Transverse colon (tissue), 4 donors: ENCODE results near the gene CDYL. TPM values are rescaled to one million over a fixed set of nuclear protein-coding genes. Genes with fewer than 3 reads are reported as not detected.

Experiments
- DNase-seq: peaks from one replicate; pipeline ENCODE4 v3.0.0-alpha.2; 2019
- H3K27ac ChIP-seq, 4 donors: fragments of 200-600 bp; sonication (generic); 2 replicates each; pipeline ENCODE4 v1.5.1; 2016 to 2018; ENCODE audit warnings: inconsistent platforms in 4 of 4
- H3K27me3 ChIP-seq: fragments of 200-600 bp; sonication (generic); 2 replicates; pipeline ENCODE4 v1.5.1; 2017; ENCODE audit warnings: inconsistent platforms
- H3K36me3 ChIP-seq, 4 donors: fragments of 200-600 bp; sonication (generic); 2 replicates each; pipeline ENCODE4 v1.5.1; 2017 to 2019; ENCODE audit warnings: inconsistent platforms in 4 of 4
- H3K4me1 ChIP-seq, 4 donors: fragments of 200-600 bp; sonication (generic); 2 replicates each; pipeline ENCODE4 v1.5.1; 2017 to 2020; ENCODE audit warnings: inconsistent platforms in 4 of 4
- H3K4me3 ChIP-seq, 4 donors: fragments of 200-600 bp; sonication (generic); 1 replicate in 1 of 4; 2 replicates in 3 of 4; pipeline versions ENCODE4 v1.5.1 to v1.6.1; 2017 to 2019; ENCODE audit warnings: inconsistent platforms in 4 of 4
- H3K9me3 ChIP-seq, 2 donors: fragments of 200-600 bp; sonication (generic); 2 replicates each; pipeline ENCODE4 v1.5.1; 2017 to 2019; ENCODE audit warnings: inconsistent platforms in 2 of 2
- CTCF ChIP-seq, 5 experiments: fragments of 200-600 bp in 3 of 5; fragments of 450-650 bp in 2 of 5; sonication (generic) in 3 of 5; IDR thresholded peaks; 1 replicate in 2 of 5; 2 replicates in 3 of 5; pipeline ENCODE4 v1.5.1; 2016 to 2017; ENCODE audit warnings: antibody characterized with exemption in 5 of 5, inconsistent platforms in 3 of 5, mild to moderate bottlenecking in 2 of 5, moderate library complexity in 1 of 5
- EP300 ChIP-seq: sonication (generic); formaldehyde crosslinking; IDR thresholded peaks from one replicate; pipeline ENCODE4 v1.6.1; 2017; ENCODE audit warnings: antibody characterized with exemption, low read depth
- POLR2A ChIP-seq: fragments of 450-650 bp; IDR thresholded peaks from one replicate; pipeline ENCODE4 v1.6.1; 2016; ENCODE audit warnings: antibody characterized with exemption, mild to moderate bottlenecking, moderate library complexity
- POLR2AphosphoS5 ChIP-seq, 3 donors: sonication (generic); formaldehyde crosslinking; IDR thresholded peaks; one replicate each; pipeline ENCODE4 v1.6.1; 2016; ENCODE audit warnings: antibody characterized with exemption in 3 of 3
- WGBS, 2 donors: methylation state at CpG; one replicate each; pipeline ENCODE4 v1.1.5; 2018; ENCODE audit warnings: low coverage in 1 of 2; 5-methylcytosine and 5-hydroxymethylcytosine counted together
- in situ Hi-C, 4 donors: fragments of 200-750 bp; cut with MboI; loops; one replicate each; pipeline versions ENCODE4 v1.15.0 to v1.15.1; 2017; ENCODE audit warnings: low sequenced_read_pairs in 3 of 4, low pct_ligation_motif_present in 1 of 4, low pct_unique_long_range_greater_than_20kb in 1 of 4
- intact Hi-C: fragments of 100-400 bp; cut with DNase I; formaldehyde crosslinking; loops from one replicate; pipeline ENCODE4 v1.15.1; 2023; ENCODE audit warnings: low total_unique reads
- total RNA-seq, 4 donors: library from RNA; depleted of rRNA; stranded (reverse); fragments of >200 nt; gene quantifications; one replicate each; pipeline ENCODE4 v1.1.0, GENCODE V29; 2016

The CDYL gene
- total RNA-seq, 4 donors from 2014 or later = 23.6 to 40.8 (median 30.0) TPM

- Histone ChIP-seq H3K27me3 (no peaks in the 10 kb centered on the region), H3K9me3 (no peaks in the 10 kb centered on the region), H3K4me3 (no peak overlapping the region), H3K4me1 (peaks cover 13 to 73% (median 55%) of the 10 kb centered on the region in 4 donors), H3K27ac (peak overlapping the region; percentile 62 to 79 (median 66)), H3K36me3 (no peaks in the 10 kb centered on the region)
- TF ChIP-seq CTCF (IDR thresholded peaks at IDR 0.05) = no peak
- no peak for TF ChIP-seq POLR2A
- TF ChIP-seq EP300 = no peak
- no peak for TF ChIP-seq POLR2AphosphoS5 (IDR thresholded peaks at IDR 0.05)
- intact Hi-C loops (no loop called here), in situ Hi-C loops (no loop called here)
- DNase-seq = peak; percentile 40
- 74 to 75% methylated on average over 9 of the region's 9 CpGs for WGBS, 2 donors
Measured at GRCh38 chr6:4910037-4910760, 134.0 kb downstream of the CDYL start.

- no peaks in the 10 kb centered on the region for H3K9me3 ChIP-seq
- in situ Hi-C loops (no loop called here), intact Hi-C loops (no loop called here)
- no peaks in the 10 kb centered on the region for H3K27me3 ChIP-seq
- H3K27ac ChIP-seq = no peak overlapping the region
- H3K36me3 ChIP-seq = no peaks in the 10 kb centered on the region
- DNase-seq = no peak
- 87 to 93% methylated on average over 3 to 5 of the region's 5 CpGs for WGBS, 2 donors
- H3K4me1 ChIP-seq = peaks cover 8 to 50% (median 33%) of the 10 kb centered on the region in 4 donors
- H3K4me3 ChIP-seq = no peak overlapping the region
- TF ChIP-seq EP300 = no peak
- TF ChIP-seq POLR2AphosphoS5 (IDR thresholded peaks at IDR 0.05) = no peak
- TF ChIP-seq CTCF (IDR thresholded peaks at IDR 0.05) = no peak
- TF ChIP-seq POLR2A = no peak
Measured at GRCh38 chr6:4912559-4912958, 136.4 kb downstream of the CDYL start.

GRCh38 chr6:4913705-4914419, 137.7 kb downstream of the CDYL start:
- TF ChIP-seq CTCF (IDR thresholded peaks at IDR 0.05) (no peak), POLR2A (no peak), EP300 (no peak)
- Histone ChIP-seq H3K36me3 (no peaks in the 10 kb centered on the region), H3K27me3 (no peaks in the 10 kb centered on the region), H3K4me3 (no peak overlapping the region), H3K4me1 (peaks cover 8 to 36% (median 21%) of the 10 kb centered on the region in 4 donors), H3K9me3 (no peaks in the 10 kb centered on the region), H3K27ac (peak overlapping the region in 2 of 4 donors; percentile 28 to 37)
- in situ Hi-C loops = no loop called here
- 70 to 88% methylated on average over 4 to 10 of the region's 10 CpGs for WGBS, 2 donors
- intact Hi-C loops = no loop called here
- DNase-seq = no peak

GRCh38 chr6:4914420-4915159, 138.4 kb downstream of the CDYL start:
- intact Hi-C loops (no loop called here), in situ Hi-C loops (no loop called here)
- Histone ChIP-seq H3K27ac (peak overlapping the region in 1 of 4 donors; percentile 28), H3K9me3 (no peaks in the 10 kb centered on the region), H3K36me3 (no peaks in the 10 kb centered on the region), H3K4me3 (no peak overlapping the region), H3K27me3 (no peaks in the 10 kb centered on the region), H3K4me1 (peaks cover 8 to 29% (median 17%) of the 10 kb centered on the region in 4 donors)
- WGBS, 2 donors = 65 to 90% methylated on average over 2 to 14 of the region's 14 CpGs
- no peak for DNase-seq
- peak in 1 of 3 donors; percentile 32 for TF ChIP-seq POLR2AphosphoS5 (IDR thresholded peaks at IDR 0.05)
- no peak for TF ChIP-seq CTCF (IDR thresholded peaks at IDR 0.05)
